ENCODE results near the gene KCNAB1. TPM values are rescaled to one million over a fixed set of nuclear protein-coding genes. Genes with fewer than 3 reads are reported as not detected.

Gene KCNAB1
- total and polyA plus RNA-seq, 2 experiments from 2014 or later: 0.06 to 0.70 TPM

GRCh38 chr3:156290924-156291271 lies 170.5 kb downstream of the KCNAB1 start:
- Histone ChIP-seq H3K27me3 (peaks cover 68% of the 10 kb centered on the region), H3K36me3 (no peaks in the 10 kb centered on the region), H3K9me3 (ENCODE audit: low read depth) (no peaks in the 10 kb centered on the region), H3K4me1 (ENCODE audit: low read depth) (no peaks in the 10 kb centered on the region), H3K27ac (no peak overlapping the region), H3K4me3 (peak overlapping the region; percentile 20)
- DNase-seq (ENCODE audit: low read depth in 1 of 2, low spot score in 1 of 2): no peak
- TF ChIP-seq, protein P1, sequence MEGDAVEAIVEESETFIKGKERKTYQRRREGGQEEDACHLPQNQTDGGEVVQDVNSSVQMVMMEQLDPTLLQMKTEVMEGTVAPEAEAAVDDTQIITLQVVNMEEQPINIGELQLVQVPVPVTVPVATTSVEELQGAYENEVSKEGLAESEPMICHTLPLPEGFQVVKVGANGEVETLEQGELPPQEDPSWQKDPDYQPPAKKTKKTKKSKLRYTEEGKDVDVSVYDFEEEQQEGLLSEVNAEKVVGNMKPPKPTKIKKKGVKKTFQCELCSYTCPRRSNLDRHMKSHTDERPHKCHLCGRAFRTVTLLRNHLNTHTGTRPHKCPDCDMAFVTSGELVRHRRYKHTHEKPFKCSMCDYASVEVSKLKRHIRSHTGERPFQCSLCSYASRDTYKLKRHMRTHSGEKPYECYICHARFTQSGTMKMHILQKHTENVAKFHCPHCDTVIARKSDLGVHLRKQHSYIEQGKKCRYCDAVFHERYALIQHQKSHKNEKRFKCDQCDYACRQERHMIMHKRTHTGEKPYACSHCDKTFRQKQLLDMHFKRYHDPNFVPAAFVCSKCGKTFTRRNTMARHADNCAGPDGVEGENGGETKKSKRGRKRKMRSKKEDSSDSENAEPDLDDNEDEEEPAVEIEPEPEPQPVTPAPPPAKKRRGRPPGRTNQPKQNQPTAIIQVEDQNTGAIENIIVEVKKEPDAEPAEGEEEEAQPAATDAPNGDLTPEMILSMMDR (IDR thresholded peaks at IDR 0.05; ENCODE audit: low read depth, low read length): no peak

- H3K36me3 ChIP-seq: no peaks in the 10 kb centered on the region
- H3K4me3 ChIP-seq: peak overlapping the region; percentile 20
- H3K4me1 ChIP-seq (ENCODE audit: low read depth): no peaks in the 10 kb centered on the region
- DNase-seq (ENCODE audit: low read depth in 1 of 2, low spot score in 1 of 2): peak; percentile 14 to 23
- TF ChIP-seq, protein P1 (IDR thresholded peaks at IDR 0.05; ENCODE audit: low read depth, low read length): no peak
- H3K9me3 ChIP-seq (ENCODE audit: low read depth): no peaks in the 10 kb centered on the region
- H3K27me3 ChIP-seq: peaks cover 68% of the 10 kb centered on the region
- H3K27ac ChIP-seq: no peak overlapping the region
Observed at GRCh38 chr3:156291272-156292123, 171.1 kb downstream of the KCNAB1 start.

GRCh38 chr3:156293566-156293965 lies 173.2 kb downstream of the KCNAB1 start:
- Histone ChIP-seq H3K36me3 (no peaks in the 10 kb centered on the region), H3K4me1 (ENCODE audit: low read depth) (no peaks in the 10 kb centered on the region), H3K27me3 (peaks cover 61% of the 10 kb centered on the region), H3K27ac (no peak overlapping the region), H3K9me3 (ENCODE audit: low read depth) (no peaks in the 10 kb centered on the region), H3K4me3 (no peak overlapping the region)
- DNase-seq (ENCODE audit: low read depth in 1 of 2, low spot score in 1 of 2): no peak
- TF ChIP-seq, protein P1 (IDR thresholded peaks at IDR 0.05; ENCODE audit: low read depth, low read length): no peak

GRCh38 chr3:156297582-156297981 lies 177.2 kb downstream of the KCNAB1 start:
- Histone ChIP-seq H3K27ac (no peak overlapping the region), H3K9me3 (ENCODE audit: low read depth) (no peaks in the 10 kb centered on the region), H3K4me3 (no peak overlapping the region), H3K36me3 (no peaks in the 10 kb centered on the region), H3K4me1 (ENCODE audit: low read depth) (no peaks in the 10 kb centered on the region), H3K27me3 (peaks cover 21% of the 10 kb centered on the region)
- TF ChIP-seq, protein P1 (IDR thresholded peaks at IDR 0.05; ENCODE audit: low read depth, low read length): no peak
- no peak for DNase-seq (ENCODE audit: low read depth in 1 of 2, low spot score in 1 of 2)

DNA sequence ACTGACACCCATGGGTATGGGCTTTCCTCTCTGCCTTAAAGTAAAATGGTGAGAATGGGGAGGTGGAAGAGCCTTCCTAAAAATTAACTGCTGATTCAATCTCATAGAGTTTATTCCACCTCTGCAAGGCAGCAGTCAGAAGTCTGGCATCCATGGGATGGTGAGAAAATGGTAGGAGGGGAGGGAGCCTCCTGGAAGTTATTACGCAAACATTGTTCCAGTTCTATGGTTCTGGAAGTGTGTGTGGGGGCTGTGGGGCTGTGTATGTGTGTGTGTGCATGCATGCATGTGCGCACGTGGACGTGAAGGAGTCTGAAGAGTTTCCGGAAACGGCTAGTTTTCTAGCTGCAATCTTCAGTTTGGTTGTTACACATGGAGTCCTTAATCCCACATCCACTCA lies 177.6 kb downstream of the KCNAB1 start:
- DNase-seq (ENCODE audit: low read depth in 1 of 2, low spot score in 1 of 2): no peak
- no peaks in the 10 kb centered on the region for H3K4me1 ChIP-seq (ENCODE audit: low read depth)
- TF ChIP-seq, protein P1 (IDR thresholded peaks at IDR 0.05; ENCODE audit: low read depth, low read length): no peak
- no peak overlapping the region for H3K4me3 ChIP-seq
- no peaks in the 10 kb centered on the region for H3K9me3 ChIP-seq (ENCODE audit: low read depth)
- H3K27me3 ChIP-seq: peaks cover 17% of the 10 kb centered on the region
- H3K36me3 ChIP-seq: no peaks in the 10 kb centered on the region
- H3K27ac ChIP-seq: no peak overlapping the region
